Hematopoietic multipotent progenitor cell treated with erythropoietin and hydrocortisone succinate and interleukin-3 and kit ligand, for 15 days (in vitro differentiated cells): ENCODE measurements around the gene TVP23C.
"Not testable (repeated sequence)": the region's sequence is repeated elsewhere in the genome, so short reads cannot be mapped to it uniquely, and the experiment has no call there.

Experiments used
- DNase-seq: peaks from one replicate; pipeline ENCODE4 v3.0.0-alpha.2; 2015; ENCODE audit warnings: low spot score

The TVP23C gene

GRCh38 chr17:15563375-15563857 is at the start of gene TVP23C:
TVP23C (minus strand) TSS chr17:15563483; CDS start chr17:15563448, 35 bp downstream.
- peak; percentile 65 for DNase-seq

- not testable (repeated sequence) for DNase-seq
Measured at GRCh38 chr17:15592960-15593359, 29.7 kb upstream of the TVP23C start.

GRCh38 chr17:15591986-15592385 is 28.7 kb upstream of the TVP23C start:
- not testable (repeated sequence) for DNase-seq

- not testable (repeated sequence) for DNase-seq
Measured at GRCh38 chr17:15590844-15591243, 27.6 kb upstream of the TVP23C start.

- not testable (repeated sequence) for DNase-seq
Measured at GRCh38 chr17:15589544-15590536, 26.6 kb upstream of the TVP23C start.

- DNase-seq = not testable (repeated sequence)
Measured at GRCh38 chr17:15588017-15588416, 24.7 kb upstream of the TVP23C start.

GRCh38 chr17:15583313-15583712 is 20.0 kb upstream of the TVP23C start:
- DNase-seq = not testable (repeated sequence)

GRCh38 chr17:15581462-15581861 is 18.2 kb upstream of the TVP23C start:
- not testable (repeated sequence) for DNase-seq

GRCh38 chr17:15576848-15577247 is 13.6 kb upstream of the TVP23C start:
- DNase-seq = not testable (repeated sequence)

- not testable (repeated sequence) for DNase-seq
Measured at GRCh38 chr17:15574660-15575059, 11.4 kb upstream of the TVP23C start.

- DNase-seq = not testable (repeated sequence)
Measured at GRCh38 chr17:15573870-15574269, 10.6 kb upstream of the TVP23C start.

- DNase-seq = not testable (repeated sequence)
Measured at GRCh38 chr17:15562613-15563374, 489 bp downstream of the TVP23C start.

GRCh38 chr17:15561439-15561838 is 1.8 kb downstream of the TVP23C start:
- not testable (repeated sequence) for DNase-seq

GRCh38 chr17:15558403-15559105 is 4.7 kb downstream of the TVP23C start:
- not testable (repeated sequence) for DNase-seq

- DNase-seq = not testable (repeated sequence)
Measured at GRCh38 chr17:15557334-15557832, 5.9 kb downstream of the TVP23C start.

- DNase-seq = not testable (repeated sequence)
Measured at GRCh38 chr17:15552932-15553331, 10.4 kb downstream of the TVP23C start.

GRCh38 chr17:15549552-15549951 is 13.7 kb downstream of the TVP23C start:
- DNase-seq = not testable (repeated sequence)

- not testable (repeated sequence) for DNase-seq
Measured at GRCh38 chr17:15546604-15547003, 16.7 kb downstream of the TVP23C start.

GRCh38 chr17:15540371-15541219 is 22.7 kb downstream of the TVP23C start:
- not testable (repeated sequence) for DNase-seq

GRCh38 chr17:15533122-15533521 is 30.2 kb downstream of the TVP23C start:
- not testable (repeated sequence) for DNase-seq
